Type B pancreatic cell (in vitro differentiated cells): ENCODE data around the gene PARP11. TPM values are rescaled to one million over a fixed set of nuclear protein-coding genes. Genes with fewer than 3 reads are reported as not detected.
A peak's percentile ranks its signal among the peaks of the same experiment; 100 is the strongest.

Source experiments
- DNase-seq: peaks from one replicate; pipeline ENCODE4 v3.0.0; 2021; ENCODE audit warnings: mixed read lengths; ENCODE audit not compliant: unreplicated experiment; ENCODE audit errors: extremely low spot score
- H3K27ac Mint-ChIP-seq: 2 replicates; pipeline ENCODE4 v1.8.0; 2021; ENCODE audit warnings: mild to moderate bottlenecking, mixed read lengths
- H3K27me3 Mint-ChIP-seq: 2 replicates; pipeline ENCODE4 v1.8.0; 2021; ENCODE audit warnings: mixed read lengths
- H3K36me3 Mint-ChIP-seq: 2 replicates; pipeline ENCODE4 v1.8.0; 2021; ENCODE audit warnings: mixed read lengths
- H3K4me1 Mint-ChIP-seq: one replicate; pipeline ENCODE4 v1.8.0; 2021; ENCODE audit warnings: mixed read lengths; ENCODE audit not compliant: unreplicated experiment
- H3K4me3 Mint-ChIP-seq: 2 replicates; pipeline ENCODE4 v1.8.0; 2021; ENCODE audit warnings: mild to moderate bottlenecking, mixed read lengths
- H3K9me3 Mint-ChIP-seq: 2 replicates; pipeline ENCODE4 v1.8.0; 2021; ENCODE audit warnings: mixed read lengths
- CTCF ChIP-seq: fragments of 200-600 bp; sonication (generic); conservative IDR thresholded peaks from 2 replicates; pipeline ENCODE4 v1.5.0; 2021; ENCODE audit warnings: antibody characterized with exemption, mild to moderate bottlenecking
- total RNA-seq: library from RNA; stranded (reverse); gene quantifications from 2 replicates; pipeline ENCODE4 v1.2.1, GENCODE V29; 2021; ENCODE audit warnings: low replicate concordance

Gene PARP11
- total RNA-seq, 1 donor from 2014 or later = 14.4 TPM

DNA sequence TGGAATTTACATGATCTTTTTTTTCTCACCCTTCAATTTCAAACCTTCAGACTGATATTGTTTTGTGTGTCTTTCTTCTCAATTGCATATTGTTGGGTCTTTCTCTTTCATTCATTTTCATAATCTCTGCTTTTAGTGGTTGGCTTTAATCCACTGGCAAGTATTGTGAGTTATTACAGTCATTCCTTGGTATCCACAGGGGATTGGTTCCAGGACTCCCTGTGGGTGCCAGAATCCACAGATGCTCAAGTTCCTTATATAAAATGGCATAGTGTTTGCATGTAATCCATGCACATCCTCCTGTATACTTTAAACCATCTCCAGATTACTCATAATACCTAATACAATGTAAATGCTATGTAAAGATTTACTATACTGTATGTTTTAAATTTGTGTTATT lies 29.7 kb upstream of the PARP11 start:
- TF ChIP-seq CTCF = no peak
- Mint-ChIP-seq H3K9me3 (no peaks in the 10 kb centered on the region), H3K27ac (no peak overlapping the region), H3K4me1 (no peaks in the 10 kb centered on the region), H3K36me3 (no peaks in the 10 kb centered on the region), H3K27me3 (peaks cover 6% of the 10 kb centered on the region), H3K4me3 (no peak overlapping the region)
- no peak for DNase-seq

GRCh38 chr12:3901116-3901515 lies 27.9 kb upstream of the PARP11 start:
- Mint-ChIP-seq H3K27me3 (peaks cover 6% of the 10 kb centered on the region), H3K4me3 (no peak overlapping the region), H3K36me3 (no peaks in the 10 kb centered on the region), H3K27ac (no peak overlapping the region), H3K9me3 (no peaks in the 10 kb centered on the region), H3K4me1 (peaks cover 11% of the 10 kb centered on the region)
- peak; percentile 64 for TF ChIP-seq CTCF
- DNase-seq = no peak

DNA sequence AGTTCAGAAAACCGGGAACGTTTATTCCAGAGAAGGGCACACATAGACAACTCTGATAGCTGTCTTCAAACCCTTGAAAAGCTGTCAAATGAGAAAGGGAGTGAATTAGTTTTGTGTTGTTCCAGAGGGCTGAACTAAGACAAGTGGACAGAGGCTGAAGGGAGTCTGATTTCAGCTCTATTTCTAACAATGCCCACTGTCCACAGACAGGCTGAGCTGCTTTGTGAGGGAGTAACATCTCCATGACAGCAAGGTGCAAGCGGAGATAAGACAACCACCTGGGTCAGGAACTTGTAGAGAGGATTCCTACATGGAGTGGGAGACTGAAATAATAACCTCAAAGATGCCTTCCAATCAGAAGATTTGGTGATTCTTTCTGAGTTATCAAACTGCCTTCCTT lies 25.6 kb upstream of the PARP11 start:
- Mint-ChIP-seq H3K27me3 (no peaks in the 10 kb centered on the region), H3K27ac (no peak overlapping the region), H3K4me1 (peaks cover 11% of the 10 kb centered on the region), H3K36me3 (no peaks in the 10 kb centered on the region), H3K9me3 (no peaks in the 10 kb centered on the region), H3K4me3 (no peak overlapping the region)
- TF ChIP-seq CTCF = no peak
- no peak for DNase-seq

- H3K4me3 Mint-ChIP-seq = peak overlapping the region; percentile 21
Observed at GRCh38 chr12:3897371-3897971, 24.3 kb upstream of the PARP11 start.

DNA sequence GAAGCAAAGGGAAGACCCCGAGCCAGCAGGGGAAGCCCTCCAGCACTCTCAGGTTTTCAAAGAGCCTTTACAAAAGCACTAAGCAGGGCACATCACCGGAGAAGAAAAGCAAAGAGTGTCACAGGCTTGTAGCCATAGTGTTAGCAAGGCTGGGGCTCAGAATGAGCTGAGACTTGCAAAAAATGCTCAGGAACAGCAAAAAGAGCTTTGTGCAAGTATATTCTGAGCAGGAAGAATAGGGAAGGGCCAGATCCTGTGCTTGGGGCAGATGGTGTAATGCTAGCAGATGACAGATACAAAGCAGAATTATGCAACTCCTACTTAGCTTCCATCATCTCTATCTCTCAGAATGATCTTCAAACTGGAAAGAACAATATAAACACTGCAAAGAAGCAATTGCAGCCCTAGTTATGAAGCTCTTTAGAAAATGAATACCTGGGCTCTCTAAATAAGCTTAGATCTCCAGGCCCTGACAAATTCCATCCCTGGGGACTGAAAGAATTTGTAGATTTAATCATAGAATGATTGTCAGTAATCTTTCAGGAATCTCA lies 23.7 kb upstream of the PARP11 start:
- H3K27me3 Mint-ChIP-seq = no peaks in the 10 kb centered on the region
- H3K36me3 Mint-ChIP-seq = no peaks in the 10 kb centered on the region
- H3K4me3 Mint-ChIP-seq = peak overlapping the region; percentile 21
- TF ChIP-seq CTCF = no peak
- DNase-seq = no peak
- peak overlapping the region; percentile 93 for H3K27ac Mint-ChIP-seq
- no peaks in the 10 kb centered on the region for H3K9me3 Mint-ChIP-seq
- H3K4me1 Mint-ChIP-seq = peaks cover 11% of the 10 kb centered on the region

More at GRCh38 chr12:3897371-3897971, 24.3 kb upstream of the PARP11 start:
- H3K27me3 Mint-ChIP-seq = no peaks in the 10 kb centered on the region
- H3K4me1 Mint-ChIP-seq = peaks cover 11% of the 10 kb centered on the region
- peak overlapping the region; percentile 93 for H3K27ac Mint-ChIP-seq
- H3K36me3 Mint-ChIP-seq = no peaks in the 10 kb centered on the region
- no peak for DNase-seq
- no peaks in the 10 kb centered on the region for H3K9me3 Mint-ChIP-seq
- TF ChIP-seq CTCF = no peak
